Ovary (tissue), 3 donors: Measurements from ENCODE around the gene AAR2.

Source experiments
- EP300 ChIP-seq: sonication (generic); formaldehyde crosslinking; IDR thresholded peaks from one replicate; pipeline ENCODE4 v1.6.1; 2017; ENCODE audit warnings: antibody characterized with exemption
- POLR2A ChIP-seq: fragments of 450-650 bp; IDR thresholded peaks from one replicate; pipeline ENCODE4 v1.6.1; 2017; ENCODE audit warnings: antibody characterized with exemption, mild to moderate bottlenecking, moderate library complexity
- TF ChIP-seq, protein P1 (sequence below), 3 donors: fragments of 450-650 bp in 2 of 3; fragments of 200-600 bp in 1 of 3; IDR thresholded peaks; one replicate each; pipeline versions ENCODE4 v1.5.1 to v1.8.0; 2016 to 2022; ENCODE audit warnings: antibody characterized with exemption in 3 of 3, mild to moderate bottlenecking in 1 of 3
- donor health status: DM: no; HTN: no; CAD: no.

DNA sequence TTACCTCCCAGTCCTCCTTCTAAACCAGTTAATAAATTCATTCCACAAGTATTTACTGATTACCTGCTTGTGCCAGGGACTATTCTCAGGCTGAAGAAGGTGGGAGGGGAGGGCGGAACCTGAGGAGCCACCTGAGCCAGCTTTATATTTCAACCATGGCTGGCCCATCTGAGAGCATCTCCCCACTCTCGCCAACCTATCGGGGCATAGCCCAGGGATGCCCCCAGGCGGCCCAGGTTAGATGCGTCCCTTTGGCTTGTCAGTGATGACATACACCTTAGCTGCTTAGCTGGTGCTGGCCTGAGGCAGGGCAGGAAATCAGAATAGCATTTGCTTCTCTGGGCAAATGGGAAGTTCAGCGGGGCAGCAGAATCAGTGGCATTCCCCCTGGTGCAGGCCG is 4.9 kb upstream of the AAR2 start:
- TF ChIP-seq, protein P1, sequence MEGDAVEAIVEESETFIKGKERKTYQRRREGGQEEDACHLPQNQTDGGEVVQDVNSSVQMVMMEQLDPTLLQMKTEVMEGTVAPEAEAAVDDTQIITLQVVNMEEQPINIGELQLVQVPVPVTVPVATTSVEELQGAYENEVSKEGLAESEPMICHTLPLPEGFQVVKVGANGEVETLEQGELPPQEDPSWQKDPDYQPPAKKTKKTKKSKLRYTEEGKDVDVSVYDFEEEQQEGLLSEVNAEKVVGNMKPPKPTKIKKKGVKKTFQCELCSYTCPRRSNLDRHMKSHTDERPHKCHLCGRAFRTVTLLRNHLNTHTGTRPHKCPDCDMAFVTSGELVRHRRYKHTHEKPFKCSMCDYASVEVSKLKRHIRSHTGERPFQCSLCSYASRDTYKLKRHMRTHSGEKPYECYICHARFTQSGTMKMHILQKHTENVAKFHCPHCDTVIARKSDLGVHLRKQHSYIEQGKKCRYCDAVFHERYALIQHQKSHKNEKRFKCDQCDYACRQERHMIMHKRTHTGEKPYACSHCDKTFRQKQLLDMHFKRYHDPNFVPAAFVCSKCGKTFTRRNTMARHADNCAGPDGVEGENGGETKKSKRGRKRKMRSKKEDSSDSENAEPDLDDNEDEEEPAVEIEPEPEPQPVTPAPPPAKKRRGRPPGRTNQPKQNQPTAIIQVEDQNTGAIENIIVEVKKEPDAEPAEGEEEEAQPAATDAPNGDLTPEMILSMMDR (IDR thresholded peaks at IDR 0.05), result no peak
- TF ChIP-seq POLR2A, result no peak
- no peak for TF ChIP-seq EP300
